Activated T-helper 9 cell treated with anti-CD3 and anti-CD28 coated beads, Interleukin-2, amount 50 U/mL, for 16 hours (primary cell): ENCODE results near the gene GABRB1.

Experiments used
- DNase-seq: peaks from one replicate; pipeline ENCODE4 v3.0.0-alpha.2; 2020; ENCODE audit warnings: low read depth

GABRB1 gene

GRCh38 chr4:47386561-47387235 is 355.3 kb downstream of the GABRB1 start:
- no peak for DNase-seq

DNA sequence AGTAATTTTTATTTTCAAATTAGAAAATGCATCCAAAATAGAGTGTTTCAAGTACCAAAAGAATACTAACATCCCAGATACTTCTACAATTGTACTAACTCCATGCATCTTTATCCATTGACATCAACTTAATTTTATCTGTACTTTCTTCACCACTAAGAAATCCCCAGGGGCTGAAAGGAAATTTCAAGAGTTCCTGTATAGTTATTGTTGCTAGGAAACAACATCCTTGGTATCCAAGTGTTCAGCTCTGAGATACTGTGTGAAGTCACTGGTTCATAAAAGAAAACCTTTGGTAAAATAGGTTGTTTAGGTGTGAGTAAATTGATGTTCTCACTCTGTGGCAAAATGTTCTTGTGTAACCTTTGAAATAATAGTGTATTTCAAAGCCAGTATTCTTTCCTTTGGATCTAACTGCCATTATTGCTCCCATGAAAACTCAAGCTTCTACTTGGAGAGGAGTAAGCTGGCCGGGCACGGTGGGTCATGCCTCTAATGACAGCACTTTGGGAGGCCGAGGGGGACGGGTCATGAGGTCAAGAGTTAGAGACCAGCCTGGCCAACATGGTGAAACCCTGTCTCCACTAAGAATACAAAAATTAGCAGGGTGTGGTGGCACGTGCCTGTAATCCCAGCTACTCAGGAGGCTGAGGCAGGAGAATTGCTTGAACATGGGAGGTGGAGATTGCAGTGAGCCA is 359.2 kb downstream of the GABRB1 start:
- DNase-seq, result no peak

- no peak for DNase-seq
Observed at GRCh38 chr4:47391256-47391655, 359.9 kb downstream of the GABRB1 start.

- no peak for DNase-seq
Observed at GRCh38 chr4:47406408-47406807, 375.0 kb downstream of the GABRB1 start.

DNA sequence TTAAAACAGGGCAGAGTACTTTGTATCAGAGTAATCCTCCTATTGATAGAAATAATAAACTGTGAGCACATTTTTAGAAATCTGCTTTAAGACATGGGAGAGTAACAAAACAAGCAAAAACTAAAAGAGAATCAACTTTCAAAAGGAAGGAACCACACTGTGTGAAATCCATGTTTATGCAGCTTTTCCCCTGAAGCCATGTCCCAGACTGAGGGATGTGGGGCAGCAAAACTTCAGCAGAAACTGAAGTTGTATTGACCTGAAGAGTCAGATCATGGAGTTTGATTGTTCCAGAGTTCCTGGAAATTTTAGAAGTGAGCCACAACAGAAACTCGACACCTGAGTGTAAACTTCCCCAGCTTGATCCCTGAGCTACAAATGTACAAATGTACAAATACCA is 378.9 kb downstream of the GABRB1 start:
- no peak for DNase-seq

- DNase-seq, result no peak
Observed at GRCh38 chr4:47413521-47413920, 382.2 kb downstream of the GABRB1 start.

DNA sequence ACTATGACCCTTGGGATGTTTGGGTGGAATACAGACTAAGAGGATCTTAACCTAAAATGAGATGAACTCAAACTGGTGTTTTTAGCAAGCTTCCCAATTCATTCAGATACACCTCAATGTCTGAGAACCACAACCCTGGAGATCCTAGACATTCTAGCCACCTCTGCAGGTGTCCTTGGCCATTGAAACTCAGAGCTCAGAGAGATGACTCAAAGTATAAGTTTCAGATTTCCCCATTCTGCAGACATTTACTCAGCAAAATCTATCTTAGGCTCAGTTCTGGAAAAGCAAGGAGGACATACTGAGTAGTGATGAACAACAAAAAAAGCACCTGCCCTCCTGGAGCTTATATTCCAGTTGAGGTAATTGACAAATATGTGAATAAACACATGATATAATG is 384.4 kb downstream of the GABRB1 start:
- DNase-seq, result no peak

DNA sequence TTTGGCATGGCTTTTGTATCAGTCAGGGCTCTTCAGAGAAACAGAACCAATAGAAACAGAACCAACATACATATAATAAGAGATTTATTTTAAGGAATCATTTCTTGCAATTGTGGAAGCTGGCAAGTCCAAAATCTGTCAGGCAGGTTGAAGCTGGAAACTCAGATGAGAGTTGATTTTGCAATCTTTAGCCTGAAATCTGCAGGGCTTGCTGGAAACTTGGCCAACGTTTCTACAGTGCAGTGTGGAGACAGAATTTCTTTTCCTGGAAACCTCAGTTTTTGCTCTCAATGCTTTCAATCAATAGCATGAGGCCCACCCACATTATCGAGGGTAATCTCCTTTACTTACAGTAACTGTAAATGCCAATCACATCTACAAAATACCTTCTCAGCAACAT is 386.8 kb downstream of the GABRB1 start:
- DNase-seq, result no peak

GRCh38 chr4:47419296-47419695 is 387.9 kb downstream of the GABRB1 start:
- no peak for DNase-seq

DNA sequence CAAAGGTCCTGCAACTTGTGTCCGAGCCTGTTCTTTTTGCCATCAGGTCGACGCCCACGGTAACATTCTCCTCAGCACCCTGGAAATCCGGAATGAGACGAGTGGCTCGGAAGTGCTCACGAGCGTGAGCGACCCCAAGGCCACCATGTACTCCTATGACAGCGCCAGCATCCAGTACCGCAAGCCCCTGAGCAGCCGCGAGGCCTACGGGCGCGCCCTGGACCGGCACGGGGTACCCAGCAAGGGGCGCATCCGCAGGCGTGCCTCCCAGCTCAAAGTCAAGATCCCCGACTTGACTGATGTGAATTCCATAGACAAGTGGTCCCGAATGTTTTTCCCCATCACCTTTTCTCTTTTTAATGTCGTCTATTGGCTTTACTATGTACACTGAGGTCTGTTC is 394.3 kb downstream of the GABRB1 start:
- no peak for DNase-seq

- no peak for DNase-seq
Observed at GRCh38 chr4:47427935-47428334, 396.6 kb downstream of the GABRB1 start.

- DNase-seq, result no peak
Observed at GRCh38 chr4:47432749-47433148, 401.4 kb downstream of the GABRB1 start.

- no peak for DNase-seq
Observed at GRCh38 chr4:47434931-47435330, 403.6 kb downstream of the GABRB1 start.

GRCh38 chr4:47442980-47443379 is 411.6 kb downstream of the GABRB1 start:
- no peak for DNase-seq

DNA sequence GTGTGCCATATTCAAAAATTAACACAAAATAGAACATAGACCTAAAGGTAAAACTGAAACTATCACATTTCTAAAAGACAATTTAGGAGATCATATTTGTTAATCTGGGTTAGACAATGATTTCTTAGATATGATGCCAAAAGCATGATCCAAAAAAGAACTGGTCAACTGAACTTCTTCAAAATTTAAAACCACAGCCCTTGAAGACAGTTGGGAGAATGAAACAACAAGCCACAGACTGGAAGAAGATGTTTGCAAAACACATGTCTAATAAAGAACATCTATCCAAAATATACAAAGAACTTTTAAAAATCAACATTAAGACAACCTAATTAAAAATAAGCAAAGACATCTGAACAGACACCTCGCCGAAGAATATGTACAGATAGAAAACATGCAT is 412.7 kb downstream of the GABRB1 start:
- no peak for DNase-seq

DNA sequence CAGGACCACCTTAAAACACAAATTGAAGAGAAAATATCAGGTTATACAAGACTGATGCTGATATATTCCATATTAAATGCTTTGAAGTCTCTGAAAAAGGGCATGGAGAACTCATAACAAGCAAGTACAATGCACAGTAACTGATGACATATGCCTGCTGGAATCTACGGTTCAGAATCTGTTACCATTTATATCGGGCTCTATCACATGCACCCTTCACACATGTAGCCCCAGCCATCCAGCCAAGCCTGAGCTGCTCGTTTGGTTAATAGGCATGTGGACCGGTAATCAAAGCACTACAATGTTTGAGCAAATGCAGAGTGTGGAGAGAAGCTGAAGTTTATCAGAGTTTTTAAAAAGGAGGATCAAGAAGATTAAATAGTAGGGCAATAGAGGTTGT is 420.3 kb downstream of the GABRB1 start:
- DNase-seq, result no peak

- no peak for DNase-seq
Observed at GRCh38 chr4:47462799-47463234, 431.4 kb downstream of the GABRB1 start.

- peak; percentile 95 for DNase-seq
Observed at GRCh38 chr4:47463235-47463956, 432.0 kb downstream of the GABRB1 start, which contains the start of gene COMMD8. Gene COMMD8, minus strand, starts transcription at chr4:47463702. Its CDS starts 51 bp downstream, at chr4:47463651.

- no peak for DNase-seq
Observed at GRCh38 chr4:47465004-47465403, 433.6 kb downstream of the GABRB1 start.

- no peak for DNase-seq
Observed at GRCh38 chr4:47466056-47466785, 434.9 kb downstream of the GABRB1 start.

GRCh38 chr4:47468706-47469365 is 437.5 kb downstream of the GABRB1 start:
- DNase-seq, result no peak

DNA sequence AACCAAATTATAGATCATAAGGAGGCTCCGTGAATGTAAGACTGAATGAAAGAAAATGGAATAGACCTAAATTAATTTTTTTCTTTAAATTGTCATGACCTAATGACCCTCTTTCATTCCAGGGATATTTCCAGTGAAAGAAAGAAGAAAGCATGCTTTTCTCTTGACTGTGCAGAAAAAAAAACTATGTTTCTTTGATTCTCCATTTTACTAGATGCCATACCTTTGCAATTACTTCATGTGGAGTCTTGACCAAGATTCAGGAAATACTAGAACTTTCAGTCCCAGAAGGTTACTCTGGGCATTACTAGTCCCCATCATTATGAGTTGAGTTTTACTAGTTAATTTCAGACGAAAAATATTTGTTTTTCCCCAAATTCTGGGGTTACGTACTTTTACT is 438.6 kb downstream of the GABRB1 start:
- no peak for DNase-seq
